Stimulated activated CD8-positive, alpha-beta memory T cell treated with anti-CD3 and anti-CD28 coated beads, Interleukin-7, amount 100 ng/mL, for 48 hours (primary cell): Measurements from ENCODE around the gene RPS3A.
"Not testable (repeated sequence)": the region's sequence is repeated elsewhere in the genome, so short reads cannot be mapped to it uniquely, and the experiment has no call there.

Experiments used
- DNase-seq, 2 donors: peaks; one replicate each; pipeline ENCODE4 v3.0.0-alpha.2; 2020; ENCODE audit warnings: low read depth in 1 of 2; ENCODE audit errors: extremely low read depth in 1 of 2

Gene RPS3A

DNA sequence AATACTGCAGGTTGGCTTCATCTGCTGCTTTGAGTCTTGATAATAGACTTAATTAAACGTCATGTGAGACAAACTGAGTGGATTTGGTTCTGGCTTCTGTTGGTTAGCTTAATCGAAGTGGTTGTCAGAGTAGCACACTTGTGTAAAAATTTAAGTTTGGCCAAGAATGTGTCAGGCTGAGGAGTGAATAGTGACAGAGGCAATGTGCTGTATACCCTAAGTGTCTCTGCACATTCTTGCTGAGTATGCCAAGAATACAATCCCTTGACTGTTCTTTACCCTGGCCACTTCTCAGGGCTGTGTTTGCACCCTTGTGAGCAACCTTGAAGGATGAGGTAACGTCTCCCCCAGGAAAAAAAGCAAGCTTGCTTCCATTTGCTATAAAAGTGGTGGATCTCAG lies 14.9 kb downstream of the RPS3A start:
- no peak for DNase-seq

DNA sequence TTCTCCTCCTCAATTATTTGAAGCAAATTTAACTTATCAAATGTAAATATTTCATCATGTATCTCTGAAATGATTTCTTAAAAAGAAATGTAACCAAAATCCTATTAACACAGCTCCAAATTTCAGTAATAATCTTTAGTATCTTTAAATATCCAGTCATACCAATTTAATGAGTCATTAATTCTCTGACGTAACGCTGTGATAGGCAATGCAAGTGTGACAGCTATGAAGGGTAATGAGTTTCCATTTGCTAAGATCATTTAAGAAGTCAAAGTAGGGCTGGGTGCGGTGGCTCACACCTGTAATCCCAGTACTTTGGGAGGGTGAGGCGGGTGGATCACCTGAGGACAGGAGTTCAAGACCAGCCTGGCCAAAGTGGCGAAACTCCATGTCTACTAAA lies 15.6 kb downstream of the RPS3A start:
- no peak for DNase-seq

GRCh38 chr4:151117371-151117962 lies 18.0 kb downstream of the RPS3A start:
- peak in 1 of 2 donors; percentile 12 for DNase-seq

DNA sequence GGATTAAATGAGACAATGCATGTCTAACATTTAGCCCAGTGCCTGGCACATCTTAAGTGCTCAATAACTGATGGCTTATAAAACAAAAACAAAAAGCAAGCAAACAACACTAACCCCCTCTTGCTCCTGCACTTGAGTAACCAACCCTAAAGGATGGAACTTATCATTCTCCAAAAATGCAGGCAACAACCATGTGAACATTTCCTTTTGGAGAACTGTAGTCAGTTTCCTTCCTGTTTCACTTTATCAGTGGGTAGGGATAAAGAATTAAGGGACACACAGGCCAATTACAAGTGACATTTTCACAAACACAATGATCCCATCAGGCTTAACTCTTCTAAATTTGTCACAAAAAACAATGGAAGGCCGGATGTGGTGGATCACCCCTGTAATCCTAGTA lies 30.4 kb downstream of the RPS3A start:
- DNase-seq = no peak

DNA sequence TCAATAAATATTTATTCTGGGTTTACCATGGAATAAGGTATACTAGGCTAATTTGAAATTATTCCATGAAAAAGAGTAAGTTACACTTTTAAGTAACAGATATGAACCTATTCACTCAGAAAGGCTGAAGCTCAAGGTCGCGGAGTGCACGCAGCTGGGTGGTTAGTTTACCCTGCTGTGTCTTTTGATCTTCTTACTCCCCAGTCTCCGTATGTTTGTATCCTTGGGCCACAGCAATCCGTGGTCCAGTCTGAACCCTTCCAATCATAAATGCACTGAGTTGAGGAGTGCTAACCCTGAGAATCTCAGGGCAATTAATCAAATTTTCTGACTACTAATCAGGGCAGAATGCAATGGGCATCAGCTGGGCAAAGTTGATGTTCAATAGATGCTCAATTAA lies 33.9 kb downstream of the RPS3A start:
- no peak for DNase-seq

- DNase-seq = not testable (repeated sequence)
Measured at GRCh38 chr4:151136048-151136447, 36.6 kb downstream of the RPS3A start.

- DNase-seq = no peak
Measured at GRCh38 chr4:151139814-151140213, 40.4 kb downstream of the RPS3A start.

DNA sequence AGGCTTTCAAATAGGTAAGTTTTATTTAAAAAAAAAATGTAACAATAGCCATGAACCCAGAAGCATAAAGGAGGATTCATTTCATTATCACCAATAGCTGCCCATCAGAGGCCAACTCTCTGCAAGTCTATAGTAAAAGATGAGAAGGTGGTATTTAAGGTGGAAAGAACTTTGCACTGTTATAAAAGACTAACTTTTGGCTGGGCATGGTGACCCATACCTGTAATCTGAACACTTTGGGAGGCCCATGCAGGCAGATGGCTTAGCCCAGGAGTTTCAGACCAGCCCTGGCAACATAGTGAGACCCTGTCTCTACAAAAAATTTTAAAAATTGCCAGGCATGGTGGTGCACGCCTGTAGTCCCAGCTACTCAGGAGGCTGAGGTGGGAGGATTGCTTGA lies 43.3 kb downstream of the RPS3A start:
- DNase-seq = no peak

DNA sequence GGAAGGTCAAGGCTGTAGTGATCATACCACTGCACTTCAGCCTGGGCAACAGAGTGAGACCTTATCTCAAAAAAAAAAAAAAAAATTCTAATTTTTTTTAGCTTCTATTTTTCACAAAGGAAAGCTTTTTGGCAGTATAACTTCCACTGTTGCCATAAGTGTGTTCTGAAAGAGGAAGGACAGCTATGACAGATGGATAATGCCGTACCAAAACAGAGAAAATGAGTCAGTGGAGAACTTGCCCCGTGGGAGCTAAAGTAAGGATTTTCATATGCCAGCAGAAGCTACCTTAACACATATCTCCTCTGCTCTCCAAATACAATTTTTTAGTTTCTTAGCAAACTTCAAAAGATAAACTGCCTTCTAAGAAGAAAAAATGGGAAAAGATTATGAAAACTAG lies 43.7 kb downstream of the RPS3A start:
- DNase-seq = no peak

DNA sequence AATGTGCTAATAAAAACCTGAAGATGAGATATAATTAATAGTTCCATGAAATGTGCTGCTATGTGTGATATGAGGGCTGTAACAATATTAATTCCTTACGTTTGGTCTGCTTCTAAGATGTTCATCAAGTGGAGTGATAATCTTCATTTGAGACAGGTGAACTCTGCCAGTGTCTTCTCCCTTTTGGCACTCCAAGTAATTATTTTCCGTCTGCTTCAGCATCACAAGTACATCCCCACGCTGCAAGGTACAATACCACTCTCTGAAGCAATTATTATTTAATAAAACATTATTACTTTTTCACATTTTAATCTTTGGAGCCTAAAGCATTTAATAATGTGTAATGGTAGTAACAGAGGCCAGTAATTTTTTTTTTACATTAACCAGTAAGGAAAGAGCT lies 44.4 kb downstream of the RPS3A start:
- DNase-seq = no peak

GRCh38 chr4:151144329-151145072 lies 45.1 kb downstream of the RPS3A start:
- no peak for DNase-seq

DNA sequence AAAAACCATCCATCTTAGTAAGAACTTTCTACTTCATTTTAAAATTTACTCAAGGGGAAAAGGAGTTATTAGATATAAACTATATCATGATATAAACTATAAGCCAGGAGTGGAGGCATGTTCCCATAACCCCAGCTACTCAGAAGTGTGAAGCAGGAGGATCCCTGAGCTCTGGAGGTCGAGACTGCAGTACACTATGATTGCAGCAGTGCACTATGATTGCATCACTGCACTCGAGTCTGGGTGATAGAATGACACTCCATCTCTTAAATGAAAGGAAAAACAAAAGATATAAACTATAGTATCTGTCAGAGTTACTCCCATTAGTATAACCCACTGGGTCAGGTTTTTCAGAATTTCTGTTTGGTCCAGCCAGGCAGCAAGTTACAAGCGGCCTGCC lies 47.6 kb downstream of the RPS3A start:
- DNase-seq = no peak

DNA sequence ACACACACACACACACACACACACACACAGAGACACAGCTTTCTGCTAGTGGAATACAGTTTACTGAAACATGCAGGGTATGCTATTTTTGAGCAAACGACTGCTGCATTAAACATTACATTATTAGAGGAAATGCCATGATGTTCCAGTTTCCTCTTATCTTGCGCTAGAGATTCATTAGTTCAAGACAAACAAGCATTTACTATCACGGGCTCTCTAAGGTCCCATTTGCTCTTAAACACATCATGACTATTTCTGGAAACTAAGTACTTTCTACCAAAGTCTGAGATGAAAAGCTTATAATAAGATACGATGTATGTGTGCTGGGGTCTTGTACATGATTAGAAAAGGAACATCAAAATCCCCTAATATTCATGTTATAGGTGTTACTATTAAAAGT lies 48.8 kb downstream of the RPS3A start:
- no peak for DNase-seq

- no peak for DNase-seq
Measured at GRCh38 chr4:151150821-151151580, 51.6 kb downstream of the RPS3A start.

DNA sequence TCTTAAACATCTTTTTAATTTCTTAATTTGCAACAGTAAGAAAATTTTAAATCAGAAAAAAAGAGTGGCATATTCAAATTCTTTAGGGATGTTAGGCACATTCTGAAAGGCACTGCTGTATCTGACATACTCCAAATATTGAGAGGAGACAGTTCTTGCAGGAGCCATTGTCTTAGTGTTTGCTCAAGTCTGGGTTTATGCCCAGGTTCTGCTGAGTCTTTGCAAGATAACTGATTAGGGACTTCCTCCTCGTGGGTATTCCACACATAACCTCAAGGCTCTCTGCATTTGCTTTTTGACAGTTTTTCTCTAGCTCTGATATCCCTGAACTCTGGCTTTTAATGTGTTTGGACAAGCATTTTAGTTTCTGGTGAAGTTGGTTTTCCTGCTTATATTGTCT lies 52.6 kb downstream of the RPS3A start:
- DNase-seq = no peak

DNA sequence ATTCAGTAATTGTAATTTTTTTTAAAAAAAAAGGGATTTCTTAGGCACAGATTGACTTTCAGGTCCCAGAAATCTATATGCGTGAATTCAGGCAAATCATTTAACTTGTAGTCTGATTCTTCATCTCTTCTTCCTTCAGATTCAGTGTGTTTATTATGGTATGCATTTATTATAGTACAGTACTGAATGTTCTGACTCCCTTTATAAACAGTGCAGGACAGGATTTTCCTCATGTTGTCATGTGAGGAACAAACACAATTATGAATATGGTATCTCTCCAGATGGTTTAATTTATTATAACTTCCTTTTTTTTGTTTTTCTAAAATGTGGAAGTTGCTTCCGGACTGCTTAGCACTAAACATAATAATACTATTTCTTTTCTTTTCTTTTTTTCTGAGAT lies 54.2 kb downstream of the RPS3A start:
- DNase-seq = no peak
